Epithelial cell of esophagus (primary cell): Measurements from ENCODE around the gene PSPH.
"Not testable (repeated sequence)": the region's sequence is repeated elsewhere in the genome, so short reads cannot be mapped to it uniquely, and the experiment has no call there.

ENCODE experiments used
- DNase-seq: peaks from one replicate; pipeline ENCODE4 v3.0.0; 2010; ENCODE audit warnings: low read depth
- H3K4me3 ChIP-seq: 2 replicates; pipeline ENCODE4 v1.5.1; 2011; ENCODE audit warnings: mild to moderate bottlenecking, low read length, control low read depth
- CTCF ChIP-seq: IDR thresholded peaks from 2 replicates; pipeline ENCODE4 v1.5.1; 2011; ENCODE audit warnings: low read depth, mild to moderate bottlenecking, low read length, control low read depth, inconsistent platforms; ENCODE audit not compliant: insufficient read depth; ENCODE audit errors: missing control alignments

PSPH gene

GRCh38 chr7:56051339-56052191 lies at the start of gene PSPH, which contains the start of gene CCT6A:
Gene PSPH (minus strand): TSS chr7:56051444. CDS start chr7:56021212, 30,232 bp downstream.
Gene CCT6A (plus strand): TSS chr7:56051765. CDS start chr7:56051849, 84 bp downstream.
- DNase-seq: peak; percentile 99
- peak within 1 kb of the TSS; percentile 94 for H3K4me3 ChIP-seq
- no peak for TF ChIP-seq CTCF

GRCh38 chr7:56099653-56100052 lies 48.4 kb upstream of the PSPH start:
- no peak overlapping the region for H3K4me3 ChIP-seq
- no peak for DNase-seq
- no peak for TF ChIP-seq CTCF

- DNase-seq, H3K4me3 ChIP-seq: not testable (repeated sequence)
Measured at GRCh38 chr7:56098187-56099008, 47.2 kb upstream of the PSPH start.

- no peak for DNase-seq
- TF ChIP-seq CTCF: no peak
- no peak overlapping the region for H3K4me3 ChIP-seq
Measured at GRCh38 chr7:56097700-56098099, 46.5 kb upstream of the PSPH start.

GRCh38 chr7:56092789-56093531 lies 41.7 kb upstream of the PSPH start, which contains the start of gene PHKG1:
Gene PHKG1 (minus strand): TSS chr7:56092952. CDS start chr7:56088941, 4,011 bp downstream.
- peak; percentile 49 for DNase-seq
- no peak within 1 kb of the TSS for H3K4me3 ChIP-seq
- peak; percentile 44 for TF ChIP-seq CTCF

- DNase-seq, H3K4me3 ChIP-seq: not testable (repeated sequence)
Measured at GRCh38 chr7:56092388-56092787, 41.1 kb upstream of the PSPH start.

- no peak overlapping the region for H3K4me3 ChIP-seq
- no peak for DNase-seq
- no peak for TF ChIP-seq CTCF
Measured at GRCh38 chr7:56091591-56091990, 40.3 kb upstream of the PSPH start.
